GM23338 (cell line): ENCODE results near the gene CNNM4. TPM values are rescaled to one million over a fixed set of nuclear protein-coding genes. Genes with fewer than 3 reads are reported as not detected.

Experiments
- ATAC-seq: fragments of 200-7000 bp; cut with Tn5 transposase; 3 replicates; pipeline ENCODE4 v1.9.1; 2020
- DNase-seq: peaks from one replicate; pipeline ENCODE4 v3.0.0-alpha.2; 2015; ENCODE audit warnings: low spot score
- H2AFZ ChIP-seq: fragments of 200-600 bp; sonication (generic); 2 replicates; pipeline ENCODE4 v1.8.0; 2016; ENCODE audit warnings: antibody characterized with exemption, mild to moderate bottlenecking, moderate library complexity
- H3F3A ChIP-seq: fragments of 200-600 bp; sonication (generic); replicated peaks from 2 replicates; pipeline ENCODE4 v1.8.0; 2017; ENCODE audit warnings: antibody characterized with exemption, mixed run types, low read depth
- H3K27ac ChIP-seq: fragments of 200-600 bp; sonication (generic); 2 replicates; pipeline ENCODE4 v1.6.1; 2016; ENCODE audit warnings: low read depth
- H3K27me3 ChIP-seq: fragments of 200-600 bp; sonication (generic); 2 replicates; pipeline ENCODE4 v1.8.0; 2016; ENCODE audit warnings: mild to moderate bottlenecking, mixed run types, moderate library complexity; ENCODE audit not compliant: insufficient read depth
- H3K36me3 ChIP-seq: fragments of 200-600 bp; sonication (generic); 2 replicates; pipeline ENCODE4 v1.8.0; 2016; ENCODE audit warnings: mild to moderate bottlenecking; ENCODE audit not compliant: insufficient read depth
- H3K4me1 ChIP-seq: fragments of 200-600 bp; sonication (generic); 2 replicates; pipeline ENCODE4 v1.8.0; 2016; ENCODE audit warnings: mild to moderate bottlenecking, moderate library complexity; ENCODE audit not compliant: insufficient read depth
- H3K4me2 ChIP-seq: fragments of 200-600 bp; sonication (generic); 2 replicates; pipeline ENCODE4 v1.7.1; 2017; ENCODE audit warnings: mixed run types
- H3K4me3 ChIP-seq: fragments of 200-600 bp; sonication (generic); 2 replicates; pipeline ENCODE4 v1.6.1; 2016; ENCODE audit warnings: mixed run types
- H3K79me2 ChIP-seq: fragments of 200-600 bp; sonication (generic); replicated peaks from 2 replicates; pipeline ENCODE4 v1.8.0; 2017; ENCODE audit warnings: mild to moderate bottlenecking; ENCODE audit not compliant: insufficient read depth
- H3K9me2 ChIP-seq: fragments of 200-600 bp; sonication (generic); 2 replicates; pipeline ENCODE4 v1.8.0; 2017; ENCODE audit not compliant: insufficient read depth
- H4K20me1 ChIP-seq: fragments of 200-600 bp; sonication (generic); replicated peaks from 2 replicates; pipeline ENCODE4 v1.8.0; 2017; ENCODE audit warnings: mild to moderate bottlenecking; ENCODE audit not compliant: insufficient read depth
- H3K27ac Mint-ChIP-seq: 2 replicates; pipeline ENCODE4 v1.8.0; 2020; ENCODE audit warnings: inconsistent platforms, mild to moderate bottlenecking, moderate library complexity, mixed read lengths
- H3K27me3 Mint-ChIP-seq: 3 replicates; pipeline ENCODE4 v1.8.0; 2022; ENCODE audit warnings: low read depth, mild to moderate bottlenecking, moderate library complexity, mixed read lengths, inconsistent platforms; ENCODE audit not compliant: insufficient read depth, poor library complexity
- H3K36me3 Mint-ChIP-seq: 3 replicates; pipeline ENCODE4 v1.8.0; 2021; ENCODE audit warnings: low read depth, mild to moderate bottlenecking, inconsistent platforms, moderate library complexity, mixed read lengths
- H3K4me1 Mint-ChIP-seq: 3 replicates; pipeline ENCODE4 v1.8.0; 2020; ENCODE audit warnings: mild to moderate bottlenecking, inconsistent platforms, mixed read lengths
- H3K4me3 Mint-ChIP-seq: 3 replicates; pipeline ENCODE4 v1.8.0; 2021; ENCODE audit warnings: moderate library complexity, mild to moderate bottlenecking, inconsistent platforms, mixed read lengths
- H3K9me3 Mint-ChIP-seq: 3 replicates; pipeline ENCODE4 v1.8.0; 2020; ENCODE audit warnings: moderate library complexity, mild to moderate bottlenecking, inconsistent platforms, mixed read lengths
- EZH2phosphoT487 ChIP-seq: fragments of 200-600 bp; sonication (generic); IDR thresholded peaks from one replicate; pipeline ENCODE4 v1.8.1; 2018; ENCODE audit warnings: antibody characterized with exemption; ENCODE audit not compliant: unreplicated experiment
- NANOG ChIP-seq: IDR thresholded peaks from 2 replicates; pipeline ENCODE4 v1.6.1; 2016; ENCODE audit warnings: antibody characterized with exemption, borderline replicate concordance
- POLR2AphosphoS5 ChIP-seq: IDR thresholded peaks from 2 replicates; pipeline ENCODE4 v1.6.1; 2016; ENCODE audit warnings: antibody characterized with exemption, low read depth
- REST ChIP-seq: IDR thresholded peaks from one replicate; pipeline ENCODE4 v1.6.1; 2018; ENCODE audit warnings: antibody characterized with exemption; ENCODE audit not compliant: unreplicated experiment
- STAT1 ChIP-seq: IDR thresholded peaks from one replicate; pipeline ENCODE4 v1.6.1; 2016; ENCODE audit warnings: antibody characterized with exemption; ENCODE audit not compliant: unreplicated experiment
- ZNF114 ChIP-seq: fragments of 250-450 bp; sonication (Bioruptor Pico); IDR thresholded peaks from 2 replicates; pipeline ENCODE4 v1.5.0; 2020; ENCODE audit warnings: mild to moderate bottlenecking, moderate library complexity
- ZNF462 ChIP-seq: fragments of 250-450 bp; sonication (Bioruptor Pico); IDR thresholded peaks from 2 replicates; pipeline ENCODE4 v1.5.0; 2020; ENCODE audit warnings: mild to moderate bottlenecking, moderate library complexity
- polyA plus RNA-seq: library from polyadenylated mRNA; unstranded; fragments of >200 nt; fragmentation: Nextera tagmentation; extraction: Ambion mirVana; gene quantifications from 2 replicates; pipeline ENCODE4 v1.2.1, GENCODE V29; 2016
- total RNA-seq: library from RNA; depleted of rRNA; stranded (reverse); fragments of >200 nt; shearing (Covaris generic); gene quantifications from 2 replicates; pipeline ENCODE4 v1.2.3, GENCODE V29; 2014

CNNM4 gene
- total and polyA plus RNA-seq, 2 experiments from 2014 or later, result 2.9 to 12.9 TPM

GRCh38 chr2:96810783-96811192, 50.1 kb downstream of the CNNM4 start:
- H3K27ac ChIP-seq, result no peak overlapping the region

More at GRCh38 chr2:96810783-96811192, 50.1 kb downstream of the CNNM4 start:
- DNase-seq (no peak), ATAC-seq (no peak)
- Histone ChIP-seq H3K27me3 (no peaks in the 10 kb centered on the region), H3K4me1 (peaks cover 5% of the 10 kb centered on the region), H3K9me2 (no peaks in the 10 kb centered on the region), H4K20me1 (no peaks in the 10 kb centered on the region), H3K79me2 (no peaks in the 10 kb centered on the region), H2AFZ (no peak overlapping the region), H3K36me3 (no peaks in the 10 kb centered on the region), H3F3A (peaks cover 6% of the 10 kb centered on the region; the same call in 1 of the 2 replicates), H3K4me2 (no peak overlapping the region), H3K4me3 (no peak overlapping the region)
- H3K4me1 Mint-ChIP-seq, result no peaks in the 10 kb centered on the region
- H3K9me3 Mint-ChIP-seq, result peaks cover 6% of the 10 kb centered on the region; the same call in 1 of the 3 replicates
- peaks cover 11% of the 10 kb centered on the region; the same call in 2 of the 3 replicates for H3K36me3 Mint-ChIP-seq
- H3K27me3 Mint-ChIP-seq, result no peaks in the 10 kb centered on the region
- H3K4me3 Mint-ChIP-seq, result no peak overlapping the region
- no peak overlapping the region for H3K27ac Mint-ChIP-seq
- TF ChIP-seq ZNF462 (CRISPR knock-in tag), result no peak
- TF ChIP-seq POLR2AphosphoS5, result no peak
- no peak for TF ChIP-seq ZNF114 (CRISPR knock-in tag)
- no peak for TF ChIP-seq NANOG
- no peak for TF ChIP-seq EZH2phosphoT487
- no peak for TF ChIP-seq STAT1
- no peak for TF ChIP-seq REST
